Spleen (tissue), 11 donors: Measurements from ENCODE around the gene SVOP. TPM values are rescaled to one million over a fixed set of nuclear protein-coding genes. Genes with fewer than 3 reads are reported as not detected.

Experiments
- DNase-seq: peaks from one replicate; pipeline ENCODE4 v3.0.0-alpha.2; 2020
- H3K27ac ChIP-seq, 8 donors: fragments of 200-600 bp; sonication (generic) in 7 of 8; 1 replicate in 4 of 8; 2 replicates in 4 of 8; pipeline versions ENCODE4 v1.5.0 to v1.8.0; 2016 to 2021; ENCODE audit warnings: inconsistent platforms in 4 of 8, mild to moderate bottlenecking in 4 of 8, moderate library complexity in 1 of 8
- H3K27me3 ChIP-seq, 7 donors: fragments of 200-600 bp; sonication (generic) in 6 of 7; replicated peaks in 1 of 7; 1 replicate in 4 of 7; 2 replicates in 3 of 7; pipeline versions ENCODE4 v1.5.0 to v1.8.0; 2016 to 2021; ENCODE audit warnings: inconsistent platforms in 3 of 7, mild to moderate bottlenecking in 1 of 7
- H3K36me3 ChIP-seq, 6 donors: fragments of 200-600 bp; sonication (generic) in 5 of 6; 1 replicate in 4 of 6; 2 replicates in 2 of 6; pipeline versions ENCODE4 v1.5.0 to v1.8.0; 2016 to 2021; ENCODE audit warnings: inconsistent platforms in 2 of 6
- H3K4me1 ChIP-seq, 6 donors: fragments of 200-600 bp; sonication (generic) in 5 of 6; 1 replicate in 3 of 6; 2 replicates in 3 of 6; pipeline versions ENCODE4 v1.5.0 to v1.8.0; 2016 to 2021; ENCODE audit warnings: inconsistent platforms in 3 of 6
- H3K4me3 ChIP-seq, 8 donors: fragments of 200-600 bp; sonication (generic) in 7 of 8; 1 replicate in 4 of 8; 2 replicates in 4 of 8; pipeline versions ENCODE4 v1.5.0 to v1.8.0; 2016 to 2021; ENCODE audit warnings: inconsistent platforms in 4 of 8, mild to moderate bottlenecking in 4 of 8, moderate library complexity in 2 of 8
- H3K9me3 ChIP-seq, 8 donors: fragments of 200-600 bp; sonication (generic) in 7 of 8; 1 replicate in 4 of 8; 2 replicates in 4 of 8; pipeline versions ENCODE4 v1.5.0 to v1.8.0; 2016 to 2021; ENCODE audit warnings: inconsistent platforms in 4 of 8
- POLR2A ChIP-seq, 3 donors: fragments of 450-650 bp; IDR thresholded peaks; one replicate each; pipeline ENCODE4 v1.5.1; 2017; ENCODE audit warnings: antibody characterized with exemption in 3 of 3, mild to moderate bottlenecking in 1 of 3
- POLR2AphosphoS5 ChIP-seq, 3 donors: sonication (generic); formaldehyde crosslinking; IDR thresholded peaks; one replicate each; pipeline ENCODE4 v1.5.1; 2017; ENCODE audit warnings: antibody characterized with exemption in 3 of 3
- WGBS, 5 donors: extraction: QIAGEN DNeasy Blood & Tissue Kit in 3 of 5; methylation state at CpG; one replicate each; pipeline versions ENCODE4 v1.1.5 to v1.1.7; 2013 to 2018; 5-methylcytosine and 5-hydroxymethylcytosine counted together
- intact Hi-C: fragments of 100-400 bp; cut with DNase I; formaldehyde crosslinking; loops from one replicate; pipeline ENCODE4 v1.15.0; 2023; ENCODE audit warnings: low total_unique reads
- polyA plus RNA-seq, 3 donors: library from polyadenylated mRNA; stranded (reverse); fragments of 200-250 nt; gene quantifications; one replicate each; pipeline ENCODE4 v1.2.1, GENCODE V29; 2013
- total RNA-seq, 7 donors: library from RNA; depleted of rRNA in 3 of 7; stranded (reverse); fragments of >200 nt in 3 of 7; fragmentation: NEBNext Ultra II Directional in 4 of 7; extraction: Animal tissue kit (Norgen Biotek cat#: 25700) in 4 of 7; gene quantifications; one replicate each; pipeline versions ENCODE4 v1.1.0 to v1.2.1, GENCODE V29; 2016 to 2021
- TF ChIP-seq, protein P1 (sequence below), 11 experiments: fragments of 200-600 bp in 7 of 11; fragments of 450-650 bp in 4 of 11; sonication (generic) in 4 of 11; IDR thresholded peaks in 8 of 11; conservative IDR thresholded peaks in 3 of 11; 1 replicate in 7 of 11; 2 replicates in 4 of 11; pipeline versions ENCODE4 v1.4.0 to v1.8.0; 2016 to 2021; ENCODE audit warnings: antibody characterized with exemption in 11 of 11, inconsistent platforms in 4 of 11, mild to moderate bottlenecking in 1 of 11
- donor health status: healthy with polysubstance abuse.
- donor health status: DM: no; HTN: no; CAD: no; lungs with moderate emphysema.
- donor health status: DM: no; HTN: no; CAD: no.
- donor health status: Bipolar disorder and iron deficiency.
- donor health status: healthy.
- donor health status: DM: no; HTN: no; CAD: no.
- donor health status: DM: yes; HTN: yes; CAD: no.

SVOP gene
- total and polyA plus RNA-seq, 10 donors: not detected

DNA sequence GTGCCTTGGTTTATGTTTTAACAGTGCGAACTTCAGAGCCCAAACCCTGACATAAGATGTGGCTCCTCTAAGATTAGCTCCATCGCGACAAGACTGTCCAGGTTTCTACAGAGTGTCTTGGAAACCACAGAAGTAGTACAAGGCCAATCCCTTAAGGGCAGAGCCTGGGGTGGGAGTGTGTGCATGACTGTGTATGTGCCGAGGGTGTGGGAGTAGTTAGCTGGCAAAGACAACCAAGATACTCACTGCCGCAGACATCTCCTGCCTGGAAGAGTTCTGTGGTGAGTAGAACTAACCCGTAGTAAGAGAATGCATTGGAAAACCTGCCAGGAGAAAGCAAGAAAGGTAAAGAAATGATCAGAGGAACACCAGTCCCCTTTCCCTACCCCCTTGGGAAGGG lies 86.9 kb downstream of the SVOP start:
- no peak for DNase-seq
- H3K36me3 ChIP-seq: no peaks in the 10 kb centered on the region
- WGBS, 5 donors: 76 to 91% (median 80%) methylated on average over 6 of the region's 6 CpGs

DNA sequence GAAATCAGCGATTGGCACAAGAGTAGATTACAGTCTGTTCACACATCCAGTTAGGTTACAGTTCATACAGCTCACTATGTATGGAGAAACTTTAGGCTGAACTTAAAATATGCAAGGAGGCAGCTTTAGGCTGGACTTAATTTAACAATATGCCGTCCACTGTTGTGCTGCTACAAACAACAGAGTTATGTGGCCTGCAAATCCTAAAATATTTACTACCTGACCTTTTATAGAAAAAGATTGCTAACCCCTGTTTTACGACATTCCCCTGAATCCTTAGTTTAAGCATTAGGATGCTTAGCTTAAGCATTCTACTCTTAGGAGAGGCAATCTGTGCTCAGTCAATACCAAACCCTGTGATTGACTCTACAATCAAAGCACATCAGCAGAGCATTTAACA lies 90.1 kb downstream of the SVOP start:
- H3K9me3 ChIP-seq: peaks cover 0 to 3% (median 0%) of the 10 kb centered on the region in 8 donors
- TF ChIP-seq POLR2AphosphoS5 (IDR thresholded peaks at IDR 0.05) (no peak), POLR2A (IDR thresholded peaks at IDR 0.05) (no peak)
- TF ChIP-seq, protein P1, sequence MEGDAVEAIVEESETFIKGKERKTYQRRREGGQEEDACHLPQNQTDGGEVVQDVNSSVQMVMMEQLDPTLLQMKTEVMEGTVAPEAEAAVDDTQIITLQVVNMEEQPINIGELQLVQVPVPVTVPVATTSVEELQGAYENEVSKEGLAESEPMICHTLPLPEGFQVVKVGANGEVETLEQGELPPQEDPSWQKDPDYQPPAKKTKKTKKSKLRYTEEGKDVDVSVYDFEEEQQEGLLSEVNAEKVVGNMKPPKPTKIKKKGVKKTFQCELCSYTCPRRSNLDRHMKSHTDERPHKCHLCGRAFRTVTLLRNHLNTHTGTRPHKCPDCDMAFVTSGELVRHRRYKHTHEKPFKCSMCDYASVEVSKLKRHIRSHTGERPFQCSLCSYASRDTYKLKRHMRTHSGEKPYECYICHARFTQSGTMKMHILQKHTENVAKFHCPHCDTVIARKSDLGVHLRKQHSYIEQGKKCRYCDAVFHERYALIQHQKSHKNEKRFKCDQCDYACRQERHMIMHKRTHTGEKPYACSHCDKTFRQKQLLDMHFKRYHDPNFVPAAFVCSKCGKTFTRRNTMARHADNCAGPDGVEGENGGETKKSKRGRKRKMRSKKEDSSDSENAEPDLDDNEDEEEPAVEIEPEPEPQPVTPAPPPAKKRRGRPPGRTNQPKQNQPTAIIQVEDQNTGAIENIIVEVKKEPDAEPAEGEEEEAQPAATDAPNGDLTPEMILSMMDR (IDR thresholded peaks at IDR 0.05 in 8 of 11, conservative IDR thresholded peaks at IDR 0.05 in 3 of 11): no peak
- no peak overlapping the region for H3K27ac ChIP-seq
- intact Hi-C loops: no loop called here
- no peaks in the 10 kb centered on the region for H3K27me3 ChIP-seq
- 92 to 97% (median 93%) methylated on average over 3 of the region's 3 CpGs for WGBS, 5 donors
- H3K36me3 ChIP-seq: no peaks in the 10 kb centered on the region
- no peak for DNase-seq
- H3K4me3 ChIP-seq: no peak overlapping the region
- H3K4me1 ChIP-seq: peaks cover 0 to 16% (median 8%) of the 10 kb centered on the region in 6 donors

More for the DNA sequence above, 86.9 kb downstream of the SVOP start:
- Histone ChIP-seq H3K27me3 (no peaks in the 10 kb centered on the region), H3K4me3 (no peak overlapping the region), H3K9me3 (no peaks in the 10 kb centered on the region), H3K4me1 (peaks cover 0 to 16% (median 8%) of the 10 kb centered on the region in 6 donors), H3K27ac (no peak overlapping the region)
- intact Hi-C loops: no loop called here
- TF ChIP-seq POLR2AphosphoS5 (IDR thresholded peaks at IDR 0.05) (no peak), POLR2A (IDR thresholded peaks at IDR 0.05) (no peak)
- TF ChIP-seq, protein P1 (IDR thresholded peaks at IDR 0.05 in 8 of 11, conservative IDR thresholded peaks at IDR 0.05 in 3 of 11): no peak

DNA sequence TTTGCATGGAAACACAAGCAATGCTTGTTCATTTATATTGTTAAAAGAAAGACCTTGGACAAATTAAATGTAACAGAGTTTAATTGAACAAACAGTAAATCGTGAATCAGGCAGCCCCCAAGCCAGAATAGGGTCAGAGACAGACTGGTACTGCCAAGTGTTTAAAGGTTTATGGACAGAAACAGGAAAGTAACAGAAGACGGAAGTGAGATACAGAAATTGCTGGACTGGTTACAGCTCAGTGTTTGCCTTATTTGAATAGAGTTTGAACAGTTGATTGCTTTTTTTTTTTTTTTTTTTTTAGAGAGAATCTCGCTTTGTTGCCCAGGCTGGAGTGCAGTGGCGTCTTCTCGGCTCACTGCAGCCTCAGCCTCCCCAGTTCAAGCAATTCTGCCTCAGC lies 90.7 kb downstream of the SVOP start:
- WGBS, 5 donors: 24 to 45% (median 41%) methylated on average over 5 of the region's 5 CpGs
- peaks cover 0 to 16% (median 8%) of the 10 kb centered on the region in 6 donors for H3K4me1 ChIP-seq
- no peaks in the 10 kb centered on the region for H3K27me3 ChIP-seq
- no peaks in the 10 kb centered on the region for H3K36me3 ChIP-seq
- intact Hi-C loops: no loop called here
- TF ChIP-seq POLR2A (IDR thresholded peaks at IDR 0.05) (no peak), POLR2AphosphoS5 (IDR thresholded peaks at IDR 0.05) (no peak)
- TF ChIP-seq, protein P1 (IDR thresholded peaks at IDR 0.05 in 8 of 11, conservative IDR thresholded peaks at IDR 0.05 in 3 of 11): no peak
- peaks cover 0 to 3% (median 0%) of the 10 kb centered on the region in 8 donors for H3K9me3 ChIP-seq
- no peak for DNase-seq
- H3K27ac ChIP-seq: peak overlapping the region in 1 of 8 donors; percentile 21
- no peak overlapping the region for H3K4me3 ChIP-seq

DNA sequence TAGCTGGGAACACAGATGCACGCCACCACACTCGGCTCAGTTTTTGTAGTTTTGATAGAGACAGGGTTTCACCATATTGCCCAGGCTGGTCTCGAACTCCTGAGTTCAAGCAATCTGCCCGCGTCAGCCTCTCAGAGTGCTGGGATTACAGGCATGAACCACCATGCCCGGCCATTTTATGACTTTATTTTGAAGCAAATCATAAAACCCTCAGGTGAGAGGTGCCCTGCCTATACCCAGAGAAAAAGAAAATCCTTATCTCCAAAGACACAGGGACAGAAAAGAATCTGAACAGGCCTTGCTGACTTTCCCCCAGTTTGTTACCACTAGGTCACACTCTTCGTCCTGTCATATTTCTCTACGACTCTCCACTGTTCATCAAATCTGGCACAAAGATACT lies 92.2 kb downstream of the SVOP start:
- H3K36me3 ChIP-seq: no peaks in the 10 kb centered on the region
- WGBS, 5 donors: 86 to 99% (median 94%) methylated on average over 8 of the region's 8 CpGs
- intact Hi-C loops: no loop called here
- peaks cover 0 to 3% (median 0%) of the 10 kb centered on the region in 8 donors for H3K9me3 ChIP-seq
- no peak for DNase-seq
- H3K27ac ChIP-seq: no peak overlapping the region
- no peaks in the 10 kb centered on the region for H3K27me3 ChIP-seq
- TF ChIP-seq, protein P1 (IDR thresholded peaks at IDR 0.05 in 8 of 11, conservative IDR thresholded peaks at IDR 0.05 in 3 of 11): no peak
- peaks cover 0 to 16% (median 8%) of the 10 kb centered on the region in 6 donors for H3K4me1 ChIP-seq
- no peak overlapping the region for H3K4me3 ChIP-seq
